HG02943 (cell line): ENCODE measurements around the gene HOXD11.
A peak's percentile ranks its signal among the peaks of the same experiment; 100 is the strongest.

Experiments used
- ATAC-seq: cut with Tn5 transposase; IDR thresholded peaks from one replicate; pipeline ENCODE4 v1.9.1; 2021; ENCODE audit warnings: mild to moderate bottlenecking, low read depth, moderate library complexity; ENCODE audit not compliant: unreplicated experiment

HOXD11 gene

GRCh38 chr2:176130147-176130956, 23.3 kb downstream of the HOXD11 start:
- ATAC-seq: no peak

GRCh38 chr2:176130957-176131847, 24.1 kb downstream of the HOXD11 start:
- ATAC-seq: no peak

- no peak for ATAC-seq
Measured at GRCh38 chr2:176131848-176132158, 24.7 kb downstream of the HOXD11 start.

- no peak for ATAC-seq
Measured at GRCh38 chr2:176132205-176133171, 25.4 kb downstream of the HOXD11 start.

GRCh38 chr2:176133389-176133788, 26.3 kb downstream of the HOXD11 start:
- no peak for ATAC-seq

- ATAC-seq: no peak
Measured at GRCh38 chr2:176134035-176134434, 27.0 kb downstream of the HOXD11 start.

GRCh38 chr2:176135035-176135440, 28.0 kb downstream of the HOXD11 start:
- no peak for ATAC-seq

- no peak for ATAC-seq
Measured at GRCh38 chr2:176136374-176137251, 29.5 kb downstream of the HOXD11 start.

- ATAC-seq: no peak
Measured at GRCh38 chr2:176137252-176137580, 30.1 kb downstream of the HOXD11 start.

GRCh38 chr2:176137906-176138305, 30.8 kb downstream of the HOXD11 start:
- ATAC-seq: no peak

GRCh38 chr2:176138526-176138922, 31.4 kb downstream of the HOXD11 start:
- no peak for ATAC-seq

- ATAC-seq: no peak
Measured at GRCh38 chr2:176138923-176139660, 32.0 kb downstream of the HOXD11 start.

GRCh38 chr2:176139661-176140512, 32.8 kb downstream of the HOXD11 start:
- ATAC-seq: no peak

- peak; percentile 77 for ATAC-seq
Measured at GRCh38 chr2:176140513-176141317, 33.6 kb downstream of the HOXD11 start.

GRCh38 chr2:176142281-176142680, 35.2 kb downstream of the HOXD11 start:
- no peak for ATAC-seq

- no peak for ATAC-seq
Measured at GRCh38 chr2:176145085-176145969, 38.2 kb downstream of the HOXD11 start.
